WI38 (cell line): Measurements from ENCODE around the gene ZNF747.
"Not testable (repeated sequence)": the region's sequence is repeated elsewhere in the genome, so short reads cannot be mapped to it uniquely, and the experiment has no call there.

Experiments used
- H3K4me3 ChIP-seq: 2 replicates; pipeline ENCODE4 v1.5.1; 2011; ENCODE audit warnings: low read depth, mild to moderate bottlenecking, control low read depth, low read length
- TF ChIP-seq, protein P1 (sequence below): IDR thresholded peaks from 2 replicates; pipeline ENCODE4 v1.5.1; 2012; ENCODE audit warnings: low read depth, mild to moderate bottlenecking, control low read depth, low read length

The ZNF747 gene

GRCh38 chr16:30523768-30524574 lies 10.7 kb downstream of the ZNF747 start:
- H3K4me3 ChIP-seq: no peak overlapping the region
- TF ChIP-seq, protein P1, sequence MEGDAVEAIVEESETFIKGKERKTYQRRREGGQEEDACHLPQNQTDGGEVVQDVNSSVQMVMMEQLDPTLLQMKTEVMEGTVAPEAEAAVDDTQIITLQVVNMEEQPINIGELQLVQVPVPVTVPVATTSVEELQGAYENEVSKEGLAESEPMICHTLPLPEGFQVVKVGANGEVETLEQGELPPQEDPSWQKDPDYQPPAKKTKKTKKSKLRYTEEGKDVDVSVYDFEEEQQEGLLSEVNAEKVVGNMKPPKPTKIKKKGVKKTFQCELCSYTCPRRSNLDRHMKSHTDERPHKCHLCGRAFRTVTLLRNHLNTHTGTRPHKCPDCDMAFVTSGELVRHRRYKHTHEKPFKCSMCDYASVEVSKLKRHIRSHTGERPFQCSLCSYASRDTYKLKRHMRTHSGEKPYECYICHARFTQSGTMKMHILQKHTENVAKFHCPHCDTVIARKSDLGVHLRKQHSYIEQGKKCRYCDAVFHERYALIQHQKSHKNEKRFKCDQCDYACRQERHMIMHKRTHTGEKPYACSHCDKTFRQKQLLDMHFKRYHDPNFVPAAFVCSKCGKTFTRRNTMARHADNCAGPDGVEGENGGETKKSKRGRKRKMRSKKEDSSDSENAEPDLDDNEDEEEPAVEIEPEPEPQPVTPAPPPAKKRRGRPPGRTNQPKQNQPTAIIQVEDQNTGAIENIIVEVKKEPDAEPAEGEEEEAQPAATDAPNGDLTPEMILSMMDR: no peak

DNA sequence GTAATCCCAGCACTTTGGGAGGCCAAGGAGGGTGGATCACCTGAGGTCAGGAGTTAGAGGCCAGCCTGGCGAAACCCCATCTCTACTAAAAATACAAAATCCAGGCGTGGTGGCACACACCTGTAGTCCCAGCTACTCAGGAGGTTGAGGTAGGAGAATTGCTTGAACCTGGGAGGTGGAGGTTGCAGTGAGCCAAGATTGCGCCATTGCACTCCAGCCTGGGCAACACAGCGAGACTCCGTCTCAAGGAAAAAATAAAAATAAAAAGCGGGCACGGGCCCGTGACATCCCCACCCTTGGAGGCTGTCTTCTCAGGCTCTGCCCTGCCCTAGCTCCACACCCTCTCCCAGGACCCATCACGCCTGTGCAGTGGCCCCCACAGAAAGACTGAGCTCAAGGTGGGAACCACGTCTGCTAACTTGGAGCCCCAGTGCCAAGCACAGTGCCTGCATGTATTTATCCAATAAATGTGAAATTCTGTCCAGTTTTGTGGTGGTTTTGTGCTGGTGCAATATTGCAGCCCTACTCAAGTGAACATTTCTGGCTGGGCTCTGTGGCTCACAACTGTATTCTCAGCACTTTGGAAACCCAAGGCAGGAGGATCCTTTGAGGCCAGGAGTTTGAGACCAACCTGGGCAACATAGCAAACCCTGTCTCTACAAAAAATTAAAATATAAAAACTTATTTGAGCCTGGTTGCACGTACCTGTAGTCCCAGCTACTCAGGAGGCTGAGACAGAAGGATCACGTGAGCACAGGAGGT lies 11.8 kb downstream of the ZNF747 start:
- H3K4me3 ChIP-seq: not testable (repeated sequence)

GRCh38 chr16:30521873-30522641 lies 12.6 kb downstream of the ZNF747 start:
- TF ChIP-seq, protein P1: no peak
- no peak overlapping the region for H3K4me3 ChIP-seq

DNA sequence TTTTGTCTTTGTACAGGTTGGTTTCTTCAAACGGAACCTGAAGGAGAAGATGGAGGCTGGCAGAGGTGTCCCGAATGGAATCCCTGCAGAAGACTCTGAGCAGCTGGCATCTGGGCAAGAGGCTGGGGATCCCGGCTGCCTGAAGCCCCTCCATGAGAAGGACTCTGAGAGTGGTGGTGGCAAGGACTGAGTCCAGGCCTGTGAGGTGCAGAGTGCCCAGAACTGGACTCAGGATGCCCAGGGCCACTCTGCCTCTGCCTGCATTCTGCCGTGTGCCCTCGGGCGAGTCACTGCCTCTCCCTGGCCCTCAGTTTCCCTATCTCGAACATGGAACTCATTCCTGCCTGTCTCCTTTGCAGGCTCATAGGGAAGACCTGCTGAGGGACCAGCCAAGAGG lies 13.2 kb downstream of the ZNF747 start:
- H3K4me3 ChIP-seq: no peak overlapping the region
- TF ChIP-seq, protein P1: no peak

DNA sequence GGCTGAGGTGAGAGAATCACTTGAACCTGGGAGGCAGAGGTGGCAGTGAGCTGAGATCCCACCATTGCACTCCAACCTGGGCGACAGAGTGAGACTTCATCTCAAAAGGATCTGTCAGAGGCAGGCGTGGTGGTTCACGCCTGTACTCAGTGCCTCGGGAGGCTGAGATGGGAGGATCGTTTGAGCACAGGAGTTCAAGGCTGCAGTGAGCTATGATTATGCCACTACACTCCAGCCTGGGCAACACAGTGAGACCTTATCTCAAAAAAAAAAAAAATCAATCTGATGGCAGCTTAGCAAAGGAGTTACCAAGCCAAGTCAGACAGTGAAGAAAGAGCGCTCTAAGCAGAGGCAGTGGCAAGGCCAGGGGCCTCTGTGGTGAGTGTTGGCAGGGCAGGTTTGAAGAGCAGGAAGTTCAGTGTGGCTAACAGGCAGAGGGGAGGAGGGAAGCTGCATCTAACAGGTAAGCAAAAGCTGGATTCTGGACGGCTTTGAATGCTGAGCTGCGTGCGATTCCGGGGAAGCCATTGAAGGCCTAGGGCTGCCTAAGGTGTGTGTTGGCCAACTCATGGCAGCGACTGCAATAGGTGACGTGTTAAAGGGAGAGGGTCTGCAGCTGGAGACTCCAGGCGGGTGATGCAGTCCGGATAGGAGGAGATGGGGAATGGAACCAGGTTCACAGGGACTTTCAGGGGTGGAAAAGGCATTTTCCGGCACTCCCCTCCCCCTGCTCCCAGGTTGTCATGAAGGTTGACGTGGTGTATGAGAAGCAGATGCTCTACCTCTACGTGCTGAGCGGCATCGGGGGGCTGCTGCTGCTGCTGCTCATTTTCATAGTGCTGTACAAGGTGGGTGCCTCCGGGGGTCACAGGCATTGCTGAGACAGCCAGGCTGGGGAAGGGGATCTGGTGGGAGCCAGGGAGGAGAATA lies 15.3 kb downstream of the ZNF747 start:
- TF ChIP-seq, protein P1: no peak
- no peak overlapping the region for H3K4me3 ChIP-seq

DNA sequence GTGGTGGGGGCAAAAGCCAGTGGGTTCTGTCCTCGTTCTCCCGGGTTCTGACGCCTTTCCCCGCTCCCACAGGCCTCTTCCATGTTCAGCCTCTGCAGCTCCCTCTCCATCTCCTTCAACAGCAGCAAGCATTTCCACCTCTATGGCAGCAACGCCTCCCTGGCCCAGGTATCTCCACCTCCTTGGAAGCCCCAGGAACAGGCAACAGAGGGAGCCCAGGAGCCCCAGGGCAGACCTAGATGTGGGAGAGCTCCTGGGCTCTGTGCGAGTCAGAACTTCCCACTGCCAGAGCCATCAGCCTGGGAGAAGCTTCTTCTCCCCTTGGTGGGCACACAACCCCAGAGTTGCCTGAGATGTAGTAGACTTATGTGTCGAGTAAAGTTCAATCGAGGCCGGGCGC lies 16.1 kb downstream of the ZNF747 start:
- TF ChIP-seq, protein P1: no peak
- no peak overlapping the region for H3K4me3 ChIP-seq

DNA sequence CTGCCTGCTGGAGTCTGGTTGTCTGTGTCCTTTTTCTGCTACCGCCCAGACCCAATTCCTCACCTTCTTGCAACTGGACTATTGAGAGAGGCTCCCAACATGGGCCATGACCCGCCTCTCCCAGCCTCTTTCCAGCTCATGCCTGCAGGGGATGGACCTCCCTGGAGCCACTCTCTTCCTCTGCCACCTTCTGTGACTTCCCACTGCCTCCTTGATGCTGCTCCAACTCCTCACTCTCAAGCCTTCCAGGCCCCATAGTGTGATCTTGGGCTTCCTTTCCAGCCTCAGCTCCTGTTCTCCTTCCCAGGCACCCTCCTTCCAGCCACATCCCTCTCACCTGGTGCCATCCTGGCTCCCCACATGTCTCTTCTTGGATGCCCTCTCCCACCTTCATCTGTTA lies 19.4 kb downstream of the ZNF747 start:
- TF ChIP-seq, protein P1: no peak
- no peak overlapping the region for H3K4me3 ChIP-seq
